ENCODE results near the gene NEU2. TPM values are rescaled to one million over a fixed set of nuclear protein-coding genes. Genes with fewer than 3 reads are reported as not detected.
"Not testable (repeated sequence)": the region's sequence is repeated elsewhere in the genome, so short reads cannot be mapped to it uniquely, and the experiment has no call there.

Gene NEU2
- total RNA-seq, 1 experiment from 2014 or later: not detected

DNA sequence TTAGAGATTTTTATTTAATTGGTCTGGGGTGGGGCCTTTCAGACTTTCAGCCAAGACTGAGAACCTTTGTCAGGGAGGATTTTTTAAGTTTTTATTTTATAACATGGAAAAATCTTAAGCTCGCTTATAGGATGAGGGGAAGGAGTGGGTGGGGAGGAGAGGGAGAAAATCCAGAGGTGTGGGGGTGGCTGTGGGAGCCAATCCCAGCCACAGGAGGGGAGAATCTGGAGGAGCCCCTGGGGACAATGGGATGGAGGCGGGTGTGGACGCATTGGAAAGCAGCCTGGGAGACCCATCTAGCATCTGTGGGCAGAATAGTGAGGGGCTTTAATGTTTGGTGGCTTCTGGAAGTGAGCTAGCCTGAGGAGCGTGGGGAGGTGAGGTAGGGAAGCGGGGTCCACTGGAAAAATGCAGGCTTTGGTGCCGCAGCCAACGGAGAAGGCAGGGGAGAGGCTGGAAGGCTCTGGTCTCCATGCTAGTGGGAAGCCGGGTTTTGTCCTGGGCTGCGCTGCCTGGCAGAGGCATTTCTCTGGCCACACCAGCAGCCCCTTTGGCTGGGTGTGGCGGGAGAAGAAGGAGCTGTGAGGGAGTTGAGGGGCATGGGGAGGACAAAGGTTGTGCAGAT lies 16.2 kb downstream of the NEU2 start:
- in situ Hi-C loops (cut with HindIII; ENCODE audit: low pct_unique_long_range_greater_than_20kb, low sequenced_read_pairs): no loop called here
- DNase-seq (ENCODE audit: low read depth): no peak

- in situ Hi-C loops (cut with HindIII; ENCODE audit: low pct_unique_long_range_greater_than_20kb, low sequenced_read_pairs): no loop called here
Measured at GRCh38 chr2:233049194-233049761, 16.8 kb downstream of the NEU2 start.

GRCh38 chr2:233051241-233052149 lies 19.0 kb downstream of the NEU2 start:
- no peak for DNase-seq (ENCODE audit: low read depth)
- in situ Hi-C loops (cut with HindIII; ENCODE audit: low pct_unique_long_range_greater_than_20kb, low sequenced_read_pairs): no loop called here

More at GRCh38 chr2:233049194-233049761, 16.8 kb downstream of the NEU2 start:
- no peak for DNase-seq (ENCODE audit: low read depth)

GRCh38 chr2:233052517-233052916 lies 20.0 kb downstream of the NEU2 start:
- DNase-seq (ENCODE audit: low read depth); in situ Hi-C loops (cut with HindIII; ENCODE audit: low pct_unique_long_range_greater_than_20kb, low sequenced_read_pairs): not testable (repeated sequence)

- in situ Hi-C loops (cut with HindIII; ENCODE audit: low pct_unique_long_range_greater_than_20kb, low sequenced_read_pairs): no loop called here
- DNase-seq (ENCODE audit: low read depth): peak; percentile 19
Measured at GRCh38 chr2:233053928-233054784, 21.7 kb downstream of the NEU2 start.

GRCh38 chr2:233055362-233055761 lies 22.9 kb downstream of the NEU2 start:
- DNase-seq (ENCODE audit: low read depth): no peak
- in situ Hi-C loops (cut with HindIII; ENCODE audit: low pct_unique_long_range_greater_than_20kb, low sequenced_read_pairs): no loop called here

DNA sequence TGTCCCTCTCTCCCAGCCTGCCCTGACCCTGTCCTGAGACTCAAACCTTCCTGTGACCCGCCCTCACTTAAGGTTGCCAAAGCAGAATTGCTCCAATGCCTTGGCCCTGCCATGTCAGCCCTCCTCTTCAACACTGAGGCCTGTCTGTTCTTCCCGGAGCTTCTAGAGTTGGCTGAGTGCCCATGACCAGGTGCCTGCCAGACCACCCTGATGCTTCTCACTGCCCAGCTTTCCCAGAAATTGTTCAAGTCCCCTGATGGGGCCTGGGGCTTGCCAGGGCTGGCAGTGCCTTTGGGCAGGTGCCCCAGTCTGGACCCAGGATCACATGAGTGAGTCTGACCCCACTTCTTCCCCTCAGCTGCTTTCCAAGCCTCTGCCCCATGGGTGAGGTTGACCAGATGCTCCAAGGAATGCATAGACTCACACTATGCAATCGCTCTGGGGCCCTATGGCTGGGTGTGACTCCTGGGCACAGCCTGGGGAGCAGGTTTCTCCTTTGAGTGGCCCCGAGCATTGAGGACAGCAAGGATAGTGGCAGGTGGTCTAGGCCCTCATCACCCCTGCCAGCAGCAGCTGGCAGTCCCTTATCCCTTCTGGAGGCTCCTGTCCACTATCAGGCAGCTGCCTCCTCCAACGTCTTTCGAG lies 24.6 kb downstream of the NEU2 start:
- no peak for DNase-seq (ENCODE audit: low read depth)
- in situ Hi-C loops (cut with HindIII; ENCODE audit: low pct_unique_long_range_greater_than_20kb, low sequenced_read_pairs): no loop called here

DNA sequence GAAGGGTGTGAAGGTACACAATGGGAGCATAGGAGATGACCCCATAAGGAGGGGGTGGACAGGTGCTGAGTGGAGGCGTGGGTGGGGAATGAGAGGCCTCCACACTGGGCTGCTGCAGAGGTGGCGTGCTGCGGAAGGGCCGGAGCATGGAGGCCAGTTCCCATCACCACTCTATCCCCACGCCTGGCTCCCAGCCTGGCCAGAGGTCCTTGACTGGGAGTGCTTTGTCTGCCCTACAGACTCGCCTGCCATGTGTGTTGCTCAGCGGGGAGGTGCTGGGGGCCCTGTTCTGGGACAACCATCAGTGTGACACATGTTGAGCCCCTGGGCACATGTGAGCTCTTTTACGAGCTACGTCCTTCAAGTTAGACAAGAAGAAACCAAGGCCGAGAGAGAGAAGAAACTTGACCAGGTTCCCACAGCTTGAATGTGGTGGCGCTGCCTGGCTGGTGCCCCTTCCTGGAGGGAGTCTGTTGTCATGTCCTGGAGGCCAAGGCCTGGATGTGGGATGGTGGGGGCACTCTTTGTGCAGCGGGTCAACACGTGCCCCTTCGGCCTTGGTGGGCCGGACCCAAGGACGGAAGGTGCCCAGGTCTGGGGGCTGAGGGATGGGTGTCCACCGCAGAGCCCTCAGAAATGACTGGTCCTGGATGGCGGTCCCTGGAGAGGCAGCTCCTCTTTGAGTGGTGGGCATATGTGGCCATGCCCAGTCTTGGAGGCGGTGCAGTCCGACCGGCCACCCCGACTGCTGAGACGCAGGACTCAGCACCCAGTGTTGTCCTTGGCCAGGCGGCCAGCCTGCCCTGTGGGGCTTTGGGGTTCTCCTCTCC lies 26.5 kb downstream of the NEU2 start:
- in situ Hi-C loops (cut with HindIII; ENCODE audit: low pct_unique_long_range_greater_than_20kb, low sequenced_read_pairs): no loop called here
- DNase-seq (ENCODE audit: low read depth): no peak

DNA sequence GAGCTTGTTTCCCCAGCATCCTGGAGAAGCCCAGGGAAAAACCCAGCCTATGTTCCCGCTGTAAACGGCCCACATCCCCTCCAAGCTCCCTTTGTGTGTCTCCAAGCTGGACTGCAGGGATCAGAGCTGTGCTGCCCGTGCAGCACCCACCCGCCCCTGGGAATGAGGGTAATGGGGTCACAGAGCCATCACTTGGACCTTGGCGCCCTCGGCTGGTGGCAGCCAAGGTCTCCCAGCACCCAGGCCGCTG lies 27.0 kb downstream of the NEU2 start:
- DNase-seq (ENCODE audit: low read depth): no peak
- in situ Hi-C loops (cut with HindIII; ENCODE audit: low pct_unique_long_range_greater_than_20kb, low sequenced_read_pairs): no loop called here

- in situ Hi-C loops (cut with HindIII; ENCODE audit: low pct_unique_long_range_greater_than_20kb, low sequenced_read_pairs): no loop called here
- DNase-seq (ENCODE audit: low read depth): no peak
Measured at GRCh38 chr2:233059797-233060500, 27.5 kb downstream of the NEU2 start, which contains the start of gene INPP5D. Gene INPP5D (plus strand): TSS chr2:233060342. CDS start chr2:233060479, 137 bp downstream.

DNA sequence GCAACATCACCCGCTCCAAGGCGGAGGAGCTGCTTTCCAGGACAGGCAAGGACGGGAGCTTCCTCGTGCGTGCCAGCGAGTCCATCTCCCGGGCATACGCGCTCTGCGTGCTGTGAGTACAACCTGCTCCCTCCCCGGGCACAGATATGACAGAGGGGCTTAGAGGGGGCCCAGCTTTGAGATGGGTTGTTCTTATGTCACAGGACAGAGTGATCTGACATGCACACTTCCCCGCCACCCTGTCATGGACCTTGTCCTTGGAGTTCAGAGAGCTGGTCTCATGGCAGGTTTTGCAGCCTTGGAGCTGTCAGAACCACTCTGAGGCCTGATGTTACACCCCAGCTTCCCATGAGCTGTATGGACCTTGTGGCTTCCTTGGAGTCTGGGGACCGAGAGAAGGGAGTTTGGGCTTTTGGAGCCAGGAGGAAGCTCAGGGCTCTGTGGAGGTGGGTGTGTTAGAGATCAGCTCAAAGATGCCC lies 28.1 kb downstream of the NEU2 start:
- no peak for DNase-seq (ENCODE audit: low read depth)
- in situ Hi-C loops (cut with HindIII; ENCODE audit: low pct_unique_long_range_greater_than_20kb, low sequenced_read_pairs): no loop called here

DNA sequence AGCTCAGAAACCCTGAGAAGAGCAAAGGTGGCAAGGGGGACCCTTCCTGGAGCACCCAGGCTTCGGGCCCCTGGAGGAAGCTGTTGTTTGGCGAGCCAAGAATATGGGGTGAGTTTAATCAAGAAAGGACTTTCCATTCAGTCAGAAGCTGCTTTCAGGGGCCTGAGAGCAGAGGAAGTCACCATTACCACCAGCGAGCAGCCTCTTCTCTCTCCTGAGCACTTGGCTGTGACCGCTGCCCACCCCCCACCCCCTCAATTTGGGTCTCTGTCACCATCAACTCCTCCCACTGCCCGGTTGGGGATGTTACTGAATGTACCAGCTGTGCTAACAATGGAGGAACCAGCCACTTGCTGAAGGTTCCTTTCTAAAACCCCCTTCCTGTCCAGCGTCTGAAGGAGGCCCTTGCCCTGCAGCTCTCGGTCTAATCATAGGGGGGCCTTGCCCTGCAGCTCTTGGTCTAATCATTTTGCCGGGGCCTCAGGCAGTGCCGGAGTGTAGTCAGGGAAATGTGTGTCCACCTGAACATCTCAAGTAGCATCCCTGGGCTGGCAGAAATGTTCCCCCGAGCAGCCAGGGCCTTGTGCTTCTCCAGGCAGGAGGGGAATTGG lies 28.6 kb downstream of the NEU2 start:
- in situ Hi-C loops (cut with HindIII; ENCODE audit: low pct_unique_long_range_greater_than_20kb, low sequenced_read_pairs): no loop called here
- DNase-seq (ENCODE audit: low read depth): no peak

- in situ Hi-C loops (cut with HindIII; ENCODE audit: low pct_unique_long_range_greater_than_20kb, low sequenced_read_pairs): no loop called here
- no peak for DNase-seq (ENCODE audit: low read depth)
Measured at GRCh38 chr2:233061591-233062450, 29.3 kb downstream of the NEU2 start.

DNA sequence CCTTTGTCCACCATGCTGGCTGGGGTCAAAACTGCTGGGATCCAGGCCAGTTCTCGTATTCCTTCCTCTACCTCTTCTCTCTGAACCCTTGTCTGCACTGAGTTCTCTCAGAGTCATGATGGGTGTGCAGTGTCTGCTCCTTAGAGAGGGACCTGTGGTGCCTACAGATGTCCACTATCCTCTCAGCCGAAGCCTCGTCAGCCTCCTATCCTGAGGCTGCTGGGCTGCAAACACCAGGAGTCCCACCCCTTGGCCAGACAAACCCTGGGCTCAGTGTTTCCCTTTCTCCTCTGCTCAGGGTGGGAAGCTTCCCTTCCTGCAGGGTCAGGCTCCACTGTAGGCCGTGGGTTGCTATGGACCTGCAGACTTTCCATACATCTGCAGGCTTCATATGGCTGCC lies 30.0 kb downstream of the NEU2 start:
- in situ Hi-C loops (cut with HindIII; ENCODE audit: low pct_unique_long_range_greater_than_20kb, low sequenced_read_pairs): no loop called here

GRCh38 chr2:233062946-233063268 lies 30.4 kb downstream of the NEU2 start:
- in situ Hi-C loops (cut with HindIII; ENCODE audit: low pct_unique_long_range_greater_than_20kb, low sequenced_read_pairs): no loop called here
- DNase-seq (ENCODE audit: low read depth): no peak

More for the DNA sequence above, 30.0 kb downstream of the NEU2 start:
- DNase-seq (ENCODE audit: low read depth): no peak

Data from Caki2 (cell line).